Smooth muscle cell (in vitro differentiated cells): ENCODE measurements around the gene FAM180A. TPM values are rescaled to one million over a fixed set of nuclear protein-coding genes. Genes with fewer than 3 reads are reported as not detected.
A peak's percentile ranks its signal among the peaks of the same experiment; 100 is the strongest.

ENCODE experiments used
- DNase-seq: peaks from one replicate; lab custom pipeline; 2025; ENCODE audit not compliant: unreplicated experiment; lab: John Stamatoyannopoulos, UW
- H2AFZ ChIP-seq: fragments of 200-600 bp; sonication (generic); 2 replicates; pipeline ENCODE4 v1.6.0; 2016; ENCODE audit warnings: antibody characterized with exemption, low read depth, mild to moderate bottlenecking
- H3F3A ChIP-seq: fragments of 200-600 bp; sonication (generic); 2 replicates; pipeline ENCODE4 v1.6.0; 2017; ENCODE audit warnings: antibody characterized with exemption, low read depth
- H3K27ac ChIP-seq: fragments of 200-600 bp; sonication (generic); 2 replicates; pipeline ENCODE4 v1.5.1; 2016; ENCODE audit warnings: low read depth, mild to moderate bottlenecking
- H3K27me3 ChIP-seq: fragments of 200-600 bp; sonication (generic); 2 replicates; pipeline ENCODE4 v1.6.1; 2016; ENCODE audit warnings: low read depth, mild to moderate bottlenecking
- H3K36me3 ChIP-seq: fragments of 200-600 bp; sonication (generic); 2 replicates; pipeline ENCODE4 v1.5.1; 2016; ENCODE audit warnings: low read depth
- H3K4me1 ChIP-seq: fragments of 200-600 bp; sonication (generic); 2 replicates; pipeline ENCODE4 v1.5.1; 2016; ENCODE audit warnings: low read depth
- H3K4me2 ChIP-seq: fragments of 200-600 bp; sonication (generic); 2 replicates; pipeline ENCODE4 v1.6.0; 2016; ENCODE audit warnings: mild to moderate bottlenecking
- H3K4me3 ChIP-seq: fragments of 200-600 bp; sonication (generic); 2 replicates; pipeline ENCODE4 v1.5.1; 2016; ENCODE audit warnings: mild to moderate bottlenecking
- H3K79me2 ChIP-seq: fragments of 200-600 bp; sonication (generic); 2 replicates; pipeline ENCODE4 v1.6.0; 2016; ENCODE audit warnings: low read depth, mild to moderate bottlenecking
- H3K9ac ChIP-seq: fragments of 200-600 bp; sonication (generic); 2 replicates; pipeline ENCODE4 v1.6.0; 2016; ENCODE audit warnings: low read depth
- H3K9me3 ChIP-seq: fragments of 200-600 bp; sonication (generic); replicated peaks from 2 replicates; pipeline ENCODE4 v1.5.1; 2016; ENCODE audit warnings: low read depth
- H4K20me1 ChIP-seq: fragments of 200-600 bp; sonication (generic); 2 replicates; pipeline ENCODE4 v1.6.0; 2016; ENCODE audit warnings: low read depth
- WGBS: methylation state at CpG from one replicate; pipeline ENCODE4 v1.1.7; 2016; ENCODE audit warnings: low lambda C conversion rate; 5-methylcytosine and 5-hydroxymethylcytosine counted together
- polyA plus RNA-seq: library from polyadenylated mRNA; unstranded; fragments of >200 nt; fragmentation: Nextera tagmentation; extraction: Ambion mirVana; gene quantifications from 2 replicates; pipeline ENCODE4 v1.2.1, GENCODE V29; 2016
- total RNA-seq: library from RNA; depleted of rRNA; stranded (reverse); fragments of >200 nt; gene quantifications from 2 replicates; pipeline ENCODE4 v1.2.3, GENCODE V29; 2014
- TF ChIP-seq, protein P1 (sequence below): fragments of 200-600 bp; sonication (generic); IDR thresholded peaks from 2 replicates; pipeline ENCODE4 v1.5.1; 2017; ENCODE audit warnings: borderline replicate concordance, mild to moderate bottlenecking, antibody characterized with exemption; ENCODE audit not compliant: insufficient read depth, poor library complexity, severe bottlenecking

Gene FAM180A
- total and polyA plus RNA-seq, 2 experiments from 2014 or later, result 0.14 TPM; not detected in 1

DNA sequence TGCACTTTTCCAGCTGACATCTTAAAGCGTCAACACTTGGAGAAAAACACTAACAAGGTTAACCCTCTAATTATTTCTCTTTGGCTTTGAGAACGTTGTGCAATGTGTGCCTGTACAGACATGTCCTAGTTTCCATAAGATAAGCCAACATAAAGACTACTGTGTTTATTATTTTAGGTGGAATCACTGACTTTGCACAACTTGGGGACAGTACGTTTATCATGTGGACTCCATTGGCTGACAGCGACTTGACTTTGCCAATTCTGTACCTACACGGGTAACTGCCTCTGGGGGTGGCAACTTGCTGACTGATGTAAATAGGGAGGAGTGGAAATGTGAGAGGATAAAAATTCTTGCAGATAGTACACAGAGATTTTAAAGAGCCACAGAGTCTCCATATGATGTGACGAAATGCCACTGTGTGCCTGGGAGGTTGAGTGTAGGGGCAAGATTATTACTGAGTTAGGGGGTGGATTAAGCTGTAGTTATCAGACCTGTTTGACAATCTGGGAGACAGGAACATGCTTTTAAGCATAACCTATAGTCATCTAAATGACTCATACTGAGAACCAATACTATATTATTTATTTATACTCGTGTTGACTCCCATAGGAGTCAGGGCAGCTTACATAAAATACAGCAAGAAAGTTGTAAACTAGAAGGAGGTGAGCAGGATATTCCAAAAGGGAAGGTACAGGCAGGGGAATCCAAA is 41.6 kb downstream of the FAM180A start:
- TF ChIP-seq, protein P1, sequence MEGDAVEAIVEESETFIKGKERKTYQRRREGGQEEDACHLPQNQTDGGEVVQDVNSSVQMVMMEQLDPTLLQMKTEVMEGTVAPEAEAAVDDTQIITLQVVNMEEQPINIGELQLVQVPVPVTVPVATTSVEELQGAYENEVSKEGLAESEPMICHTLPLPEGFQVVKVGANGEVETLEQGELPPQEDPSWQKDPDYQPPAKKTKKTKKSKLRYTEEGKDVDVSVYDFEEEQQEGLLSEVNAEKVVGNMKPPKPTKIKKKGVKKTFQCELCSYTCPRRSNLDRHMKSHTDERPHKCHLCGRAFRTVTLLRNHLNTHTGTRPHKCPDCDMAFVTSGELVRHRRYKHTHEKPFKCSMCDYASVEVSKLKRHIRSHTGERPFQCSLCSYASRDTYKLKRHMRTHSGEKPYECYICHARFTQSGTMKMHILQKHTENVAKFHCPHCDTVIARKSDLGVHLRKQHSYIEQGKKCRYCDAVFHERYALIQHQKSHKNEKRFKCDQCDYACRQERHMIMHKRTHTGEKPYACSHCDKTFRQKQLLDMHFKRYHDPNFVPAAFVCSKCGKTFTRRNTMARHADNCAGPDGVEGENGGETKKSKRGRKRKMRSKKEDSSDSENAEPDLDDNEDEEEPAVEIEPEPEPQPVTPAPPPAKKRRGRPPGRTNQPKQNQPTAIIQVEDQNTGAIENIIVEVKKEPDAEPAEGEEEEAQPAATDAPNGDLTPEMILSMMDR, result no peak
- H3K27me3 ChIP-seq, result no peaks in the 10 kb centered on the region
- 44% methylated on average over 7 of the region's 7 CpGs for WGBS
- H3K4me3 ChIP-seq, result no peak overlapping the region
- peaks cover 6% of the 10 kb centered on the region for H3F3A ChIP-seq
- peak overlapping the region; percentile 2 for H3K4me2 ChIP-seq
- no peak overlapping the region for H3K9ac ChIP-seq
- H4K20me1 ChIP-seq, result no peaks in the 10 kb centered on the region
- H3K79me2 ChIP-seq, result no peaks in the 10 kb centered on the region
- H3K4me1 ChIP-seq, result no peaks in the 10 kb centered on the region
- H3K36me3 ChIP-seq, result no peaks in the 10 kb centered on the region
- DNase-seq, result no peak
- H3K27ac ChIP-seq, result peak overlapping the region; percentile 85
- H2AFZ ChIP-seq, result no peak overlapping the region
- no peaks in the 10 kb centered on the region for H3K9me3 ChIP-seq

DNA sequence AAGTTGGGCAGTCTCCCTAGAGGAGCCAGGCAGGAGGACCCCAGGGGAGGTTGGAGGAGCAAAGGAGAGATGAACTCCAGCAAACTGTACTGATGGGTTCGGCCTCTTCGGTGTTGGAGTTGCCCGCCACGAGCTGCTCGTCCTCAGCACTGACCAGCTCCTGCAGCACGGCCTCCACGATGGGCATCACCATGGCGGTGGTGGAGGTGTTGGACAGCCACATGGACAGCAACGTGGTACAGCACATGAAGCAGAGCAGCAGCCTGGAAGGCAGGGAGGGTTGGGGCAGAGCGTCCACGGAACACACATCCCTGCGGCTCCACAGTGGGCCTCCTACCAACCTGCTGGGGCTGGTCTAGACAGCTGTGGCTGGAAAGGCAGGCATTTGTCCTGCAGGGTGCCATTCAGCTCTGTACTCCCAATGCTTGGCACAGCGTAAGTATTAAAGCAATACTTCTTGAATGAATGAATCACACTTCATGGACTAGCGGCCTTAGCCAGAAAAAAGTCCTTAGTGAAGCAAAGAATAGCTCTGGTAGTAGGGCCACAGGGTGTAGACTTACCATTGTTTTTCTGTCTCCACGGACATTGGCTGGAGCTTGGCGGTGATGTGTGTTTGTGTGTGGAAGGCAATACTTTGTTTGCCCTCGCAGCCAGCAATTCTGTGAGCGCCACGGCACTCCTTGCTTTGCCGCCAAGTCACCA is 42.4 kb downstream of the FAM180A start:
- H3K4me1 ChIP-seq, result no peaks in the 10 kb centered on the region
- peak overlapping the region; percentile 85 for H3K27ac ChIP-seq
- peaks cover 6% of the 10 kb centered on the region for H3F3A ChIP-seq
- 86% methylated on average over 16 of the region's 20 CpGs for WGBS
- no peak overlapping the region for H3K9ac ChIP-seq
- TF ChIP-seq, protein P1, result no peak
- no peaks in the 10 kb centered on the region for H4K20me1 ChIP-seq
- H3K36me3 ChIP-seq, result no peaks in the 10 kb centered on the region
- DNase-seq, result no peak
- H3K27me3 ChIP-seq, result no peaks in the 10 kb centered on the region
- no peaks in the 10 kb centered on the region for H3K9me3 ChIP-seq
- H3K4me3 ChIP-seq, result no peak overlapping the region
- no peak overlapping the region for H3K4me2 ChIP-seq
- H3K79me2 ChIP-seq, result no peaks in the 10 kb centered on the region
- H2AFZ ChIP-seq, result no peak overlapping the region

DNA sequence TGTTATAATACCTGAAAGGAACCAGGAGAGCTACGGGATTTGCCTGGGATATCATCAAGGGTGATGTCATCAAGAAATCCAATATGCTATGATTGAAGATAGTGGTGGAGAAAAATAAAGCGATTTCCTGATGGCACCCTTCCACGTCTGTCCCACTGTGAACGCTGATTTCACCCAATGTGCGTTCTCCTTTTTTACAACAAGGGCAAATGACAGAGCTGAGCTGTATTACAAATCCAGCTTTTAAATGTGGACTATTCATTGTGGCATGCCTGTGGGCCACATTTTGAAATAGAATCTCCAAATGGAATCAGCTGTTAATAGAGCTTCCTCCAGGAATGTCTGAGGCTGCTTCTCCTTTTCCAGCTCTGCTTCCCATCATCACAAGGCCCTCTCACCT is 43.9 kb downstream of the FAM180A start:
- H3K9me3 ChIP-seq, result no peaks in the 10 kb centered on the region
- H4K20me1 ChIP-seq, result no peaks in the 10 kb centered on the region
- H3K79me2 ChIP-seq, result no peaks in the 10 kb centered on the region
- no peak for DNase-seq
- no peak overlapping the region for H3K9ac ChIP-seq
- H3K4me3 ChIP-seq, result no peak overlapping the region
- WGBS, result 81% methylated on average over 5 of the region's 5 CpGs
- TF ChIP-seq, protein P1, result no peak
- H3K27ac ChIP-seq, result no peak overlapping the region
- H3K27me3 ChIP-seq, result no peaks in the 10 kb centered on the region
- no peak overlapping the region for H3K4me2 ChIP-seq
- H3K4me1 ChIP-seq, result no peaks in the 10 kb centered on the region
- H2AFZ ChIP-seq, result no peak overlapping the region
- H3F3A ChIP-seq, result no peaks in the 10 kb centered on the region
- no peaks in the 10 kb centered on the region for H3K36me3 ChIP-seq
